Putamen (tissue), 1 donor: Measurements from ENCODE around the gene FBP2.
"Not testable (repeated sequence)": the region's sequence is repeated elsewhere in the genome, so short reads cannot be mapped to it uniquely, and the experiment has no call there.

ENCODE experiments used
- DNase-seq: peaks from one replicate; pipeline ENCODE4 v3.0.0-alpha.2; 2016; ENCODE audit warnings: low spot score

FBP2 gene

DNA sequence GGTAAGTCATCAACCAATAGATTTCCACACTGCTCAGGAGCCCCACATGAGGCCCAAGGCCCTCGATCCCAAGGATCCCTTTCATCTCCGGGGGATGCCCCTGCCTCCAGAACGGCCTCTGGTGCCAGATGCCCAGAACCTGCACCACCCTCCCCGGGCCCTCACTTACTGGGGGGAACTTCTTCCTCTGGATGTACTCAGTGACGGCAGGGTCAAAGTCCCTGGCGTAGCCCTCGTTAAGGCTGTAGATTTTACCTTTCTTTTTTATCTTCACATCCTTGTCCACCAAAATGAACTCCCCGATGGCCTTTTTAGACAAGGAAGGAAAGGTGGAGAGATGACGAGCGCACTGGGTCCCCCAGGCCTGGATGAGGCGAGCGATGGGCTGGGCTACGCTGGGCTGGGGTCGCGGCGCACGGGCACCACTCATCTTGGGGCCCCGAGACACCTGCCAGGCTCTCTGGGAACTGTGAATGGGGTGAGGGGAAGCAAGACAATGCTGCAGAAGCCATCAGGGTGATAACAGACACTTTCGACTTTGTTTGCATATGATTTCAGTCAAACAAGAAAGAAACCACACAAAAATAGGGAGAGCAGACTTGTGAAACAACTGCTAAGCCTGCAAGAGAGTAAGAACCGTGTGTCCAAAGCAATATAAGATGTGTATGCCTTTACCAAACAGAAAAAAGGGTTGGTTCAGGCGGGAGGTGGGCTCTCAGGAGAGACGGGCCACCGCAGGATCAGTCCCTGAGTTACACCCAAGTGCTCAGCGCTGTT is 13.2 kb upstream of the FBP2 start:
- DNase-seq: no peak

DNA sequence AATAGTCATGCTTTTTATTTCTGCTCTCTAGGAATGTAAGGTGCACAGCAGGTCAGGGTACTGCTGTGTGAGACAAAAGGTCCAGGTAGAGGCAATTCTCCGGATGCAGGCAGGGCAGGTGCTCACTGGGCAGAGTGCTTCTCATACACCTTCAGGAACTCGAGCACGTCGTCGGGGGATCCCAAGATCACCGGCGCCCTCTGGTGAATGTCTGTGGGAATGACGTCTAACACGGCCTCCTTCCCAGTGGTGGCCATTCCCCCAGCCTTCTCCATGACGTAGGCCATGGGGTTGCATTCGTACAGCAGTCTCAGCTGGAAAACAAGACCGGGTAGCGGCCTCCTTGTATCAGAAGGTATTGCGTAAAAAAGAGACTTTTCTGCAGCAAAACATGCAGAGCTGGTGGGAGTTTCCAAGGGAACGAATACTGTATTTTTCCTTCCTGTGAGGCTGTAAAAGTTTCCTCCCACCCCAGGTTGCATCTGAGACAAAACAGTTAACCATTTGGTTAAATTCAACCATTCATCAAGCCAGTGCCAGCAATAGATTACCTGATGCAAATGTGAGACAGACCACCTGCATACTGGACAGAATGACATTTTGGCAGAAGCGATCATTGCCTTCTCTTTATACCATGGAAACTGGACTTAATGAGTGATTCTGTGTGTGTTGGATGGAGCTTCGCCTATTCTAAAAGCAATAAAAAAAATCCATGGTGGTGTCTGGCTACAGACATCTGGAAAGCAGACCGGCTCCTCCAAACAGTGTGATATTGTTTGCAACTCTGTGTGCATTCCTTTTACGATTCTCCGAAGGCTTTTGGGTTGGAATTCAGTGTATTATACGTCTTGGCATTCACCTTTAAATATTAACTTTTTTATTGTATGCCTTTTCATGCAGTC is 9.9 kb upstream of the FBP2 start:
- DNase-seq: peak; percentile 62

DNA sequence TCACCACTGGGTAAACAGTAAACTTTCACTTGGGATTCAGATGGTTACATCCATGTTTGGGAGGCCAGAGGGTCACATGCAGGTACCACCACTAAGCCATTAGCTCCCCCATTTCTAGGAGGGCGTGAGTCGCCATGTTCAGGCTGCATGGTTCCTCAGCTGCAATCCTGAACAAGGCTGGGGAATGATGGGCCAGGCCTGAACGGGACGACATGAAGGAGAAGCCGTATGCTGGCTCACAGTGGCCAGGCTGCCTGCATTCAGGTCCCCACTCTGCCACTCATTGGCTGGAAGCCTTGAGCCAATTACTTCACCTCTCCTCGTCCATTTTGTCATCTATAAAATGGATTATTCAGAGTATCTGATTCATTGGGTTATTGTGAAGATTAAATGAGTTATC is 9.0 kb upstream of the FBP2 start:
- DNase-seq: no peak

DNA sequence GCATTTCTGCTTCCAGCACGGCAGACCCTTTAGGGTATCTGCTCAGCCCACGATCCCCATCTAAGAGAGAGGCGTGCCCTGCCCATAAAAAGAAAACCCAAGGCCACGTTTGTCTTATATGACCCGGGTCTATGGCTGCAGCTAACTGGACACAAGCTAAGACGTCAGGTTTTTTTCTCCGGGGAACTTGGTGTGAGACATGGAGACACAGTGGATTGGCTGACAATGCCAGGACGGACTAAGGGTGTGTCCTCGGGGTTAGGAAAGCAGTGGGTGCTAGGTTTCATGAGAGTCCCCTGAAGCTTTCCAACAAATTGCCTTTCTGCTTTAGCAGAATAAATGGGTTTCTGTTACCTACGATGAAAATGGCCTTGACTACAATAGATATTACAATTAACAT is 7.1 kb upstream of the FBP2 start:
- no peak for DNase-seq

DNA sequence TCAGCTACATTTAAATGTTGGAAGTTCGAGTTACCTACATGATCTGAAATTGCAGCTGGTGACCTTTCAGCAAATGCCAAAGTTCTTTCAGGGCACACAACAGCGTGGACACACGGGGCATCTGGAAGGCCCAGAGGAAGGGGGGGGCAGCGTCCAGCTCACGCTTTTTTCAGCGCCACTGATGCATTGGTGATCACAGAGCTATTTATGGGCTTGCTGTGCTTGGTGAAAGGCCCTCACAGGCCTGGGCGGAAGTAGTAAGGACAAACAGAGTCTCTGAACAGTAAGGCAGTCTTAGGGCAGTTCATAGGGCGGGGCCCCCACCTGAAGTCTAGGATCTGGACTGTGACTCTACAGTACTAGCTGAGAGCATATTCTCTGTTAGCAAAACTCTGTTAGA is 6.6 kb upstream of the FBP2 start:
- no peak for DNase-seq

DNA sequence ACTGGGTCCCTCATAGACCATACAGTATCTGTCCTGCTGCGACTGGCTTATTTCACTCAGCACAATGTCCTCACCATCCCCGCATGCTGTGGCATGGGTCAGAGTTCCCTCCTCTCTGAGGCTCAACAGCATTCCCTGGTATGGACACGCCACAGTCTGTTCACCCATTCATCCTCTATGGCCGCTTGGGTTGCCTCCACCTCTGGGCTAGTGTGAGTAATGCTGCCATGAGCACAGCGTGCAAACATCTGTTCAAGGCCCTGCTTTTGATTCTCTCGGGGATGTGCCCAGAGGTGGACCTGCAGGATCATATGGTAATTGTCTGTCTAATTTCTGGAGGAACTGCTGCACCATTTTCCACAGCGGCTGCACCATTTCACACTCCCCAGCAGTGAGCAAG is 5.5 kb upstream of the FBP2 start:
- DNase-seq: no peak

DNA sequence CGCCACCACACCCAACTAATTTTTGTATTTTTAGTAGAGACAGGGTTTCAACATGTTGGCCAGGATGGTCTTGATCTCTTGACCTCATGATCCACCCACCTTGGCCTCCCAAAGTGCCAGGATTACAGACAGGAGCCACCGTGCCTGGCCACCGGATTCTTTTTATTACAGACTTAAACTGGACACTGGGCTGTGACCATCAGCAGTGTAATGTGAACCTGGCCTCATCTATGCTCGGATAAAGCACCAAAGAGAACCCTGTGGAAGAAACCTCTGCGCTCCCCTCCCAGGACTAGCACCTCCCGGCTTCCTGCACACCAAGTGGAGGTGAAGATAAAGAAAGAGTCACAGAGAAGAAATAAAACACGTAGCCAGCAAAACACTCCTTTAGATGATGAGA is 941 bp downstream of the FBP2 start:
- not testable (repeated sequence) for DNase-seq

DNA sequence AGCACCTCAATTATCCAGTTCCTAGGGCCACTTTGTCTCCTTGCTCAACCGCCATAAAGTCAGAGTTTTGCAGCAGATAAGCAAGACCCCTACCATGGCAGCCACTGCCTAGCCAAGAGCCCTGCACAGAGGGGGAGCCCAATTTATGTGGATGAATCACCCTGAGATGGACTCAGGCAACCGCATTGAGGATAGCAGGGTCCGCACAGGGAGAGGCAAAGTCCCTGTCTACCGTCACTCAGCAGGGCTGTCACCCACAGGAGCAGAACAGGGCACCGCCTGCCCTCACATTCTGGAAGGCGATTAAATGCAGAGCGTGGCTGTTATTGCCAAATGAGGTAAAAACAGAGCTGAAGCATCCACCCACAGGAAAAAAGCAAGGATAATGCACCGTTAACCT is 1.7 kb downstream of the FBP2 start:
- DNase-seq: no peak

DNA sequence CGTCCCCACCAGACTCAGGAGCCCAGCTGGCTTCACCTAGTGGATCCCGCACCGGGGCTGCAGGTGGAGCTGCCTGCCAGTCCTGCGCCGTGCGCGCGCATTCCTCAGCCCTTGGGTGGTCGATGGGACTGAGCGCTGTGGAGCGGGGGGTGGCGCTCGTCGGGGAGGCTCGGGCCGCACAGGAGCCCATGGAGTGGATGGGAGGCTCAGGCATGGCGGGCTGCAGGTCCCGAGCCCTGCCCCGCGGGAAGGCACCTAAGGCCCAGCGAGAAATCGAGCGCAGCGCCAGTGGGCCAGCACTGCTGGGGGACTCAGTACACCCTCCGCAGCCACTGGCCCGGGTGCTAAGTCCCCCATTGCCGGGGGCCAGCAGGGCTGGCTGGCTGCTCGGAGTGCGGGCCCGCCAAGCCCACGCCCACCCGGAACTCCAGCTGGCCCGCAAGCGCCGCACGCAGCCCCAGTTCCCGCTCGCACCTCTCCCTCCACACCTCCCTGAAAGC is 2.5 kb downstream of the FBP2 start:
- DNase-seq: not testable (repeated sequence)

DNA sequence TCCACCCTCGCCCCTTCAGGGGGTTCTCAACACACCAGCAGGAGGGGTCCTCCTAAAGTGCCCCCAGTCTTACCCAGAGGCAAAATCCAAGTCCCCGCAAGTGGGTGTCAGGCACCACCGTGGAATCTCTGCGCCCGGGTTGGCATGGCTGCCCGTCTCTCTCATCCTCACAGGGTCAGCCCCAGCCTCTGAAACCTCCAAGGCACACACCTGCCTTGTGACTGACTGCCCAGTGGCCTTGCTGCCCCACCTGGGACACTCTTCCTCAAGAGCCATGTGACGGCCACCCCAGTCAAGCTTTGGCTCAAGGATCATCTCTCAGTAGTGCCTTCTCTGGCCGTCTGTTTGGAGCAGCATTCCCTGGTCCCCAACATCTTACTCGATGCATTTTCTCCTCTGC is 4.9 kb downstream of the FBP2 start:
- no peak for DNase-seq

DNA sequence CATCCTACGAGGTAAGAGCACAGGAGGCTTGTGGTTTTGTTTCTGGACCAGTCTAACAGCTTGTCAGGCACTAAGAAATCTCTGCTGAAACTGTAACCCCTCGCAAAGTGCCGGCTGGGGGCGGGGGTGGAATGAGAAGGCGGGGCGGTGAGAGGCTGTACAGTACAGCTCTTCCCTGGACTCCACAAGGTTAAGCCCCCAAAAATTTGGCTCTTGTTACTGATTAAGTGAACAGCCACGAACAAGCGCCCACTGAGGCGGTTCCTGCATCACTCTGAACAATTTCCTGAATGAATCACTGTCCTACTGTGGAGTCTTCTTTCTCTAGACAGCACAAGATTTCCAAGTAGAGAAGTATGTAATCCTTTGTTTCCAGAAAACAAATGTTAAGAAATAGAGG is 6.8 kb downstream of the FBP2 start:
- no peak for DNase-seq

DNA sequence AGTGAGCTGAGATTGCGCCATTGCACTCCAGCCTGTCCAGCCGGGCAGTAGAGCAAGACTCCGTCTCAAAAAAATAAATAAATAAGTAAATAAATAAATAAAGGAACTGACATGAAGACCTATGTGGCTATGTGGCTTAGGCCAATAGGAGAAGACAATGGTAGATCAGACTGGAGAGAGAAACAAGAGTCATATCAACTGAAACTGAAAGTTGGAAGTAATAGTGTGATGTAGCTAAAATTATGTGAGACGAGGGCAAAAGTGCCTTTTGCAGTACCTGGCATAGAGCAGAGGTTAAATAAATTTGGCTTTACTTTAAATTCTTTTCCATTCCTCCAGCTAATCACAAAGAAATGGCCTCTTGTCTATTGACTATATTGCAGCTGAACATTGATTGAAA is 7.3 kb downstream of the FBP2 start:
- no peak for DNase-seq

DNA sequence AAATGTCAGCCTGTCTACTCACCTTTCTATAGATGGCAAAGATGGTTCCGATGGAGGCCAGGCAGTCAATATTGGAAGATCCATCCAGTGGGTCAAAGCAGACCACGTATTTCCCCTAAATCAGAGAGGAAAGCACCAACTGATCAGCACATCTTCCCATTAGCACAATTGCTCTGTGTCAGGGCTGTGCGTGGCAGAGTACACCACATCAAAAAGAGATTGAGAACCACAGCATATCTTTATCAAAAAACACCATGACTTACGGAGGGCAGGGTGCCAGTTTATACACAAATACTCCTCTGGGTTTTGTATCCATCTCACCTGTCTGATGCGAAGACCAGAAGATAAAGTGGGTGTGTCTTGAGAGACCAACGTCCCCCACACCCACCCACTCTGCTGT is 9.1 kb downstream of the FBP2 start:
- DNase-seq: no peak

DNA sequence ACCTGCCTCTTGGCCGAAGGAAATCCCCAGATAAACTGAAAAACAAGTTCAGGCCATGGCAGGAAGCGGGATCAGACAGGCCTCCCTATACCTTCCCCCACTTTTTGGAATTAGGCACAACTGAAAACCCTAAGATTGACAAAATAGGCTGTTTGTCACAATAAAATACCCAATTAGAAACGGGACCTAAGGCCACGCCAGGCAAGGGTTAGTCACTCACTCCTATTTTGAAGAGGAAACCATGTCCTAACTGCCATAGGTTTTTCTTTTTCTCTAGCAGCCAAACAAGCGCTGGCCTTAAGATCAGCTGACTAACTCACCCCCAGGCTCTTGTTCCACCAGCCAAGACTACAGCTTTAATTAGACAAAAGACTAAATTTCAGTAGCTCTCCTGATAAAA is 11.9 kb downstream of the FBP2 start:
- DNase-seq: no peak

DNA sequence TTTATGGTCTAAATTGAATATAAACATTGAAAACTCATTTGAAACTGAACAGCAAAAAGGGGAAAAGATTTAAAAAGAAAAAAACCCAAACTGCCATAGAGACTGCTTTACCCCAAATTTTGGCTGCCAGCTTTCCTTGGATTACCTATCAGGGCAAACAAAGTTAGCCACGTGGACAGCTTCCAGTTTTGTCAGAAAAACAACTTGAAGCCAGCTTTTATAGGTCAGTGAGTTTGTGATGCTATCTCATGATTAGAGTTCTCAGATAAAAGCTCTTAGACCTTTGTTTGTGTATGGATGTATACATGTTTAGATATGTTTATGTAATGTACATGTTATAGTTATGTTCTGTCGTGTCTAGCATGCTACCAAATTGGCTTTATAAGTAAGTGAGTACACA is 16.1 kb downstream of the FBP2 start:
- no peak for DNase-seq

DNA sequence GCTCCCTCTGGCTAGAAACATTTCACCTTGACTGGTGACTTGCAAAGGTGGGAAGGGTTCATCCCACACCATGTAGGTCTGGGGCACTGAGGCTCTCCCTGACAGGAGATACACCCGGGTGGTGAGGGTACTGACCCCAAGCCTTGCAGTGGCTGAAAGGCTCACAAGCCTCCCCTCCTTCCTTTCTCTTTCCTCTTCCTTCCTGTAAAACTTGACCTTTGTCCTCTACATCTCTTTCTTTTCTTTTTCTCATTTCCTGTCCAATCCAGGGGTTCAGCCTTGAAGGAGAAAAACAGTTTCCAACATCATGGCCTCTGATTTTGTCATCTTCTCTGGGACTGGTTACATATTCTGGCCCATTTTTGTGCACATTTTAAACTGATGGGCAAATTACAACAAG is 16.6 kb downstream of the FBP2 start:
- no peak for DNase-seq

DNA sequence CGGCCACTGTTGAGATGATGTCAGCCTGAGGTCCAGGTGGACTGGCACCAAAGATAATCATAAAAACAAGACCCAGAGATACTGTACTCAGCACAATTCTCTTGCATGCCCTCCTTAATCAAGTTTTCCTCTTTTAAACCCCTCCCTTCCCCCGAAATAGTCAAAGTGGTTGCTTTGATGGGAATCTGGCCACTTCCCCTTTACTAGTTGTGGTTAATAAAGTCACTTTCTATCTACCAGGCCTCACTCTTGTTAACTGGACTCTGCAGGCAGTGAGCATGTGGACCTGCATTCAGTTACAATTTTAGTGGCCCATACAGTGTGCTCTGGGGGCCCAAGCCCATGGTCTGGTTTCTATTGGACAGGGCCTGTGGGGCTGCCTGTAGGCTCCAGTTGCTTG is 17.5 kb downstream of the FBP2 start:
- DNase-seq: no peak

DNA sequence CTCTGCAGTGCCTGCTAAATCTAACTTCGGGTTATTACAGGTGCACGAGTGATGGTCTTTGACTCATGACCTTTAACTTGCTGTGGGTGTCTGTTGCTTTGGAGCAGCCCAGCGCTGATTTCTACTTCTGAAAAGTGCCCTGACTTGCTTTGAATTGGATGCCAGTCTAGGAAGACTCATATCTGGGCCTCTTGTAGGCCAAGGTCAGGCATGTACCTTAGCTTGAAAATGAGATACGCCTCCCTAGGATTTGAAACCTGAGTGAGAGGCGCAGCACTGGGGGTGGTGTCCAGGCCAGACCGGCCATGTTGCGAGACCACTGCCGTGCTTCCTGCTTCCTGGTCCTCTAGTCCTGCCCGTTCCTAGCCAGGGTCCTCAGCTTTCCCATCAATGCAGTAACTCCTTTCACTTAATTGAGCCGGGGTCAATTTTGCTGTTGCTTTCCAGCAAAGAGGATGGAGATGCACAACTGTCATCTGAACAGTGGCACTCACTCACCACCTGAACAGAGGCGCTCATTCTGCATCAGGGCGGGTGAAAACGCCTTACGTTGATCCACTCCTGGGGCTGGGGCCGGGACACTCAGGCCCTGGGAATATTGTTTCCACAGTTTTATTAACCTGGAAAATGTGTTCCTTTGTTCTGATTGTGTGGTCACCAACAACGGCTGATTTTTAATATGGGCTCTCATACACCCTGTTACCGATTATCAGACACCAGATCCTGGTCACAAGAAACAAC is 24.5 kb downstream of the FBP2 start:
- no peak for DNase-seq

DNA sequence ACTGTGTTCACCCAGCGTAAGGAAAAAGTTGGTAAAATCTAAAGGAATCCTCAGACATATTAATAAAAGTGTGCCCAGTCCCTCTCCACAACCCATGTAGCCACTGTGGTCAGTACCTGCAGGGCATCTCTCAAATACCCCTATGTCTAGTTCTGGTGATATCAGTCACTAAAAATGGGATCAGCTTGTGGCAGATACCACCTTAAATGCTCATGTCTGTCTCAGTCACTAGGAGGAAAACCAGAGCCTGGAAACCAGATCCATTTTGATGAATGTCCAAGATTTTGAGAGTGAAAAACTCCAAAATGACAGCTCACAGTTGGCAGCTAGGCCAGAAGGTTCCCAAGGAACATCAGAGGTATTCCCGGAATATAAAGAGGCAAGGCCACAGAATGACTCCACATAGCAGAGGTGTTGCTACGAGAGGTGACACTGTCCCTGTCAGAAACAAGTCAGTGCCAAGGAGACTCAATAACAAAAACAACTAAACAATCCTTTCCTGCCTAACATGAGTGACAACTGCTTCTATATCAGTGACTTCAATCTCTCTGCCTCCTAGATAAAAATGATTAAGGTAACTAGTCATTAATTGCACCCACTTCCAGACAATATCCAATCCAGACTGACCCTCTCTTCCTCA is 25.3 kb downstream of the FBP2 start:
- no peak for DNase-seq

DNA sequence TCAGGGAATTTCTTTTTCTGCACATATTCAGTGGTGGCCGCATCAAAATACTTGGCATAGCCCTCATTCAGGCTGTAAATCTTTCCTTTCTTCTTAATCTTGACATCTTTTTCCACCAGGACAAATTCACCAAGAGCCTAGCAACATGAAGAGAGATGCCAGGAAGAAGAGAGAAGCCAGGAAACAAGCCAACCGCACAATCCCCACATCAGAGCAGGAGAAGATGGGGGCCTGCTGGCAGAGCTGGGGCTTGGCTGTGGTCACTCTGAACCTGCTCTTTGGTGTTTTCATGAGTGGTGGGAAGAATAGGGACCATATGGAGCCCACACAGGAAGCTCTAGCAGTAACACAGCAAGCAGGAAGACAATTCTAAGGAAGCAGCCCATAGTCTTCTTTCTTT is 26.4 kb downstream of the FBP2 start:
- DNase-seq: no peak

DNA sequence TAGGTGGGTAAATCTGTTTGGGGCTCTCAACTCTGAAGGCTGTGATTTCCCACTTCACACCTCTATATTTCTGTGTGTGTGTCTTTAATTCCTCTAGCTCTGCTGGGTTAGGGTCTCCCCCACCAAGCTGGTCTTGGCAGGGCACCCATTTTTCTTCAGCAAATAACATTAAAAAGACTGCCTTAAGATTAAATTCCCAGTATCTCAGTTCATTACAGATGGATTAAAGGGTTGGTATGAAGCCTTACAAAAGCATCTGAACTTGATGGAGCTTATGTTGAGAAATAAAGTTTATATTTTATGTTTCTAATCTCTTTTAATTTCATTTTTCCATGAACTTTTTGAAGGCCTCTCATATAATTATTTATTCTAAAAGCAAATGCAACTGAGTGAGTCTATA is 27.1 kb downstream of the FBP2 start:
- no peak for DNase-seq

DNA sequence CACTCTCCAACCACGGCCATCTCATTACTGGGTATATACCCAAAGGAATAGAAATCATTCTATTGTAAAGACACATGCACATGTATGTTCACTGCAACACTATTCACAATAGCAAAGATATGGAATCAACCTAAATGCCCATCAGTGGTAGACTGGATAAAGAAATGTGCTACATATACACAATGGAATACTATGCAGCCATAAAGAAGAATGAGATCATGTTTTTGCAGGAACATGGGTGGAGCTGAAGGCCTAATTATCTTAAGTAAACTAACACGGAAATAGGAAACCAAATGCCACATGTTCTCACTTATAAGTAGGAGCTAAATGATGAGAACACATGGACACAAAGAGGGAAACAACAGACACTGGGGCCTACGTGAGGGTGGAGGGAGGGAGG is 29.3 kb downstream of the FBP2 start:
- DNase-seq: not testable (repeated sequence)
